HG03175 (cell line): ENCODE measurements around the gene MYOD1.

ENCODE experiments used
- ATAC-seq: cut with Tn5 transposase; IDR thresholded peaks from one replicate; pipeline ENCODE4 v1.9.1; 2021; ENCODE audit warnings: mild to moderate bottlenecking, moderate library complexity; ENCODE audit not compliant: unreplicated experiment

Gene MYOD1

GRCh38 chr11:17700991-17701390 is 18.4 kb upstream of the MYOD1 start:
- ATAC-seq, result no peak

DNA sequence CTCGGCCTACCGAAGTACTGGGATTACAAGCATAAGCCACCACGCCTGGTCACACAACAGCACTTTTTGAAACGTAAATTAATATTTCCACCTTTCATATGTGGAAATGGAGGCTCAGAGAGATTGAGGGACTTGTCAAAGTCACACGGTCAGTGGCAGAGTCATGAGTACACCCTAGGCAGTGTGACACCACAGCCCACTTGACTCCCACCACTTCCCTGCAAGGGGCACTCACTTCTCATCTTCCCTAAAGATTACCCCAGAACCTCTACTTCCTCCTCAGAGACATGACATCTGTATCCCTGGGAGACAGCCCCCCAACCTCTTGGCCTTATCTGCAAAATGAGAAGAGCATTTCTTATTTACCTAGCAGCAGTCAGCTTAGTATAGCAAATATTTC is 16.5 kb upstream of the MYOD1 start:
- no peak for ATAC-seq

DNA sequence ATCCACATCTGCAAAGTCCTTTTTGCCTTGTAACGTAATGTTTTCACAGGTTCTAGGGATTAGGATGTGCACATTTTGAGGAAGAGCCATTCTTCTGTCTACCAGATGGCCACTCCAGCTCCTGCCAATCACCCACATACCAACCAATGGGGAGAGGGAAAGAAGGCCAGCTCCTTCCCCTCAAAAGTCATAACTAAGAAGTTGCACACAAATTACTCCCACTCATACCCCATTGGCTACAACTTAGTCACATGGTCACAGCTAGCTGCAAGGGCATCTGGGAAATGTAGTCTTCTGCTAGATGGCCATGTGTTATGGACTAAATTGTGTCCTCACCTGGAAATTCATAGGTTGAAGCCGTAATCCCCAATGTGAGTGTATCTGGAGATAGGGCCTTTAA is 15.4 kb upstream of the MYOD1 start:
- ATAC-seq, result peak; percentile 50

DNA sequence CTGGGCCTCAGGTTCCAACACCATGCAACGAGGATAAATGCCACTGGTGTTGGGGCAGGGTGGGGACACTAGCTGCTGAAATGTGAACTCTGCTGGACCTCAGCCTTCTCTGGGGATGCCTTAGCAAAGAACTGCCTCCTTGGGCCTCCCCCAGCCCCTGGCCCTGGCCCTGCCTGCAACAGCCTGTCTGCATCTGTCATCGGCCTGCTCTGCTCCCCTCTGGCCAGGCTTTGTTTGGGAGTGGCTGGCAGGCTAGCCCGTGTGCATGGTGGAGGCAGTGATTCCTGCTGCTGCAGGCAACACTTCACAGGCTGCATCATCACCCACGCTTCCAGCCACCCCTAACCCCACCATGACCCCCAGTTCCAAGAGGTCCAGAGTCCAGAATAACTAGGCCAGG is 11.5 kb upstream of the MYOD1 start:
- ATAC-seq, result no peak

DNA sequence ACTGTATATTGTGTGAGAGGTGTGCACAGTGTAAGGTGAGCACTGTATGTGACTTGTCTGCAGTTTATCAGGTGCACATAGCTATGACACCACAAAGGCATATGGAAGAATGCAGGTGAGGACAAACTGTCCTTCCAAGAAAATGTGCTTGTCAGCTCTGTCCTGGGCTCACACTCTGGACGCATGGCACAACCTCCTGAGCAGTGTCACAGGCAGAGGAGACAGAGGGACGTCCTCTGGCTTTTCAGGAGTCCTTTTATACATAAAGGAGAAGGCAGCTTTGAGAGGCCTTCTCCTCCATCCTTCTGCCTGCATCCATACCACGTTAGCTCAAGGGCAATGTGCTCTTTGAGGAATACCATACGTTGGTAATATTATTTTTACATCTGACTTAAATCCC is 7.5 kb upstream of the MYOD1 start:
- ATAC-seq, result no peak

DNA sequence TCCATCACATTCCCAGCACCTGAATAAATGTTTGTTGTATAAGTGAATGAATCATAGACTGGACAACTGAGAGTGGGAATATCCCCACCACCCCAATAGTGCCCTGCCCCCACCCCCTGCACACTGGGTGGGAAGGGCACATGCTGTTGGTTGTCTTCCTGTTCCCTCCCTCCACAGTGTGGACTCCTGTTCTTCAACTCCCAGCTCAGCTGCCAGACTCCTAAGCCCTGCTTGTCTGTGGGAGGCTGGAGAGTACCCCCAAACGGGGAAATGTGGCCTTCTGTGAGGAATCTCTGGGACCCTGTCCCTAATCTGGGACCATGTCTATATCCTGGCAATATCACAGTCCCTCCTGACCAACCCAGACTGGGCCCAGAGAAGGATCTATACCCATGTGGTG is 5.5 kb upstream of the MYOD1 start:
- no peak for ATAC-seq

GRCh38 chr11:17714356-17714854 is 5.0 kb upstream of the MYOD1 start:
- no peak for ATAC-seq

DNA sequence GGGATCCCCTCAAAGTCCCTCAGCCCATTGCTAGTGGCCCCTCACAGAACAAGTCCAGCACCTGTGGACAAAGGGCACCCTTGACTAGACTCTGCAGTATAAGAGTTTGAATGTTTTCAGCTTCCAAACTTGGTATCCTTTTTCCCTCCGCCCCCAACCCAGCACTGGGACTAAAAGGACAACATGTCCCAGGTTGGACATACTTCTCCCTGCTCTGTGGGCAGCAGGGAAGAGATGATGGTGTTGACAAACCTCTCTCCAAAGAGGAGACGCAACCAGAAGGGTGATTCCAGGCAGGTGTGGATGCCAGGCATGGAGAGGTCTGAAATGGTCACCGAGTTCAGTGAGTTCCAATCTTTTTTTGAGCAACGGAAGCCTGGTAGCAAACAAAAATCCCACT is 4.5 kb upstream of the MYOD1 start:
- no peak for ATAC-seq

- no peak for ATAC-seq
Measured at GRCh38 chr11:17716807-17717206, 2.6 kb upstream of the MYOD1 start.

GRCh38 chr11:17718015-17718414 is 1.4 kb upstream of the MYOD1 start:
- ATAC-seq, result no peak

DNA sequence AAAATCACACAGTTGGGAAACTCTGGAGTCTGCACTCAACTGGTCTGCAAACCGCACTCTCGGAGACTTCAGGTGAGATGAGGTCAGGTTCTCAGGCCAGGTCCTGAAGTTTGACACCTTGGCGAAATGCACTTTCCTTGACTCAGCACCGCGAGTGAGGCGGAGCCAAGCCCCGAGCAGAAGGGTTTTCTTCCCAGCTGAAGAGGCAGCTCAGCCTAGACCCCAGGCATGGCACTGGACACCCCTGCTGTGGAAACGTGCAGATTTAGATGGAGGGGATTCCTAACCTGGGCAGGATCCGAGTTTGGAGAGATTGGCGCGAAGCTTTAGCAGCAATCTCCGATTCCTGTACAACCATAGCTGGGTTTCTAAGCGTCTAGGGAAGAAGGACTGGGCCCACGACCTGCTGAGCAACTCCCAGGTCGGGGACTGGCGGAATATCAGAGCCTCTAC is 835 bp upstream of the MYOD1 start:
- no peak for ATAC-seq

- ATAC-seq, result no peak
Measured at GRCh38 chr11:17719938-17720795, 796 bp downstream of the MYOD1 start.

GRCh38 chr11:17720796-17721171 is 1.4 kb downstream of the MYOD1 start:
- no peak for ATAC-seq

- ATAC-seq, result no peak
Measured at GRCh38 chr11:17721242-17721999, 2.0 kb downstream of the MYOD1 start.

DNA sequence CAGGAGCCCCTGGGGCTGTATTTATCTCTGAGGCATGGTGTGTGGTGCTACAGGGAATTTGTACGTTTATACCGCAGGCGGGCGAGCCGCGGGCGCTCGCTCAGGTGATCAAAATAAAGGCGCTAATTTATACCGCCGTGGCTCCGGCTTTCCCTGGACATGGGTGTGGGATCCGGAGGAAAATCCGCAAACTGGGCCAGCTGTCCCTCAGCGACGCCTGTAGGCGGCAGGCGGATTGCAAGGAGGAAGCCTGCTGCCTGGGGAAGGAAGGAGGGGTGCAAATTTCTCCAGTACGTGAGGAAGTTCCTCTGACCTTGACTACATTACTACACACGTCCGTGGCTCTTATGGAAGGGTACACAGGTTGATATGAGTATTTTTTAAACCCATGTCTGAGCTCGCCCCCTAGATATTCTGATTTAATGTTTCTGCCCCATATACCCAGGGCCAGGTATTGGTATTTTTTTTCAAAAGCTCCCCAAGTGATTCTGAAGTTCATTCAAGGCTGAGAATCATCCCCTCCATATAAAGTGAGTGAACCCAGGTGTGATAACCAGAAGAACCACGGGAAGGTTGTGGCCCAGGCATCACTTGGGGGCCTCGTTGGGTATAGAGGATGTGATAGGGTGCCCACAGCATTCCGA is 2.8 kb downstream of the MYOD1 start:
- ATAC-seq, result no peak

DNA sequence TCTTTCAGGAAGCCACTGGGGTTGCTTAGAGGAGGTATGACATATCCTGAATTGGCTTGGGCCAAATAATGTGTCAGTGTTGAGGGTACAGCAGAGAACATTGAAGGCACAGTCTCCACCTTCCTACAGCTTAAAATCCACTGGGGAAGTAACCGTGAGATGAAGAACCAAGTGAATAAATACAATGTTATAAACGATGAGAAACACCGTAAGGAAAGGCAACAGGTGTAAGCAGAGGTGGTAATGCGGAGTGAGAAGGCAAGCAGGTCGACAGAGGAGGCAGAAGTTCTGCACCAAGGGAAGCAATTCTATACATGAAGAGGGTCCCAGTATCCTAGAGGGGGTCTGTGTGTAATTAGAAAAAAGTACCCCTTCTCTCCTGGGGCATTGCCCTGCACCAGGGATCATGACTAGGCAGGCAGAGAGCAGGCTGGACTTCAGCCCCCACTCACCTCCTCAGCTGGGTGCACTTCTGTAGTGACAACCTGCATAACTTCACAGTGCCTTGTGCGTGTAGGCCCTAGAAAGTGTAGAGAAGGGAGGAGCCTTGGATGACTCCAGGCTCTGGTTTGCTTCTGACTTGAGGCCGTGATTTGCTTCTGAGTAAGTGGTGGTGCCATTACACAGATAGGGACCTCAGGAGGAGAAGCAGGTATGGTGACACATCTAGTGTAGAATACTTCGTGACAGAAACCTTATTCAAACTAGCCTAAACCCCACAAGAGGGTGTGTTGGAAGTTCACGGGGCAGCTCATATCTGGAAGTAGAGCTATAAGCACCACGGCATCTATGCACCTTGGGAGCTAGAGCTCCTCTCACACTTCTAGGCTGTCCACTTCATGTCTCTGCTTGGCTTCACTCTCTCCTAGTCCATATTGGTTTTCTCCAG is 4.9 kb downstream of the MYOD1 start:
- no peak for ATAC-seq

- no peak for ATAC-seq
Measured at GRCh38 chr11:17725174-17725573, 5.8 kb downstream of the MYOD1 start.

DNA sequence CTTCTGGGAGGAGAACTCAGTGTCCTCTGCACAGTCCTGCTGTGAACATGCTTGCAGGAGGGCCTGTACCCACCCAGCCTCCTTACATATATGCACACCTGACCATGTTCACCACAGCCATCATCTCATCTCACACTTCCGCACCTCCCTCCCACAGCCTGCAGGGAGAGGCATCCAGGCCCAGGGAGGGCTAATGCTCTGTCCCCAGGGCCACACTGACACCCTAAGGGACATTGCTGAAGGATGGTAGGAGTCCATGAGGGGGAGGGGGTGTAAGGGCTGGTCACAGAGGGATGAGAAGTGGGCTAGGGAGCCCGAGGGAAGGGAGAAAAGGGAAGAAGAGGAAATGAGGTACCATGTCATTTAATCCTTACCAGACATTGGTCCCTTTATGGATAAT is 10.8 kb downstream of the MYOD1 start:
- no peak for ATAC-seq

DNA sequence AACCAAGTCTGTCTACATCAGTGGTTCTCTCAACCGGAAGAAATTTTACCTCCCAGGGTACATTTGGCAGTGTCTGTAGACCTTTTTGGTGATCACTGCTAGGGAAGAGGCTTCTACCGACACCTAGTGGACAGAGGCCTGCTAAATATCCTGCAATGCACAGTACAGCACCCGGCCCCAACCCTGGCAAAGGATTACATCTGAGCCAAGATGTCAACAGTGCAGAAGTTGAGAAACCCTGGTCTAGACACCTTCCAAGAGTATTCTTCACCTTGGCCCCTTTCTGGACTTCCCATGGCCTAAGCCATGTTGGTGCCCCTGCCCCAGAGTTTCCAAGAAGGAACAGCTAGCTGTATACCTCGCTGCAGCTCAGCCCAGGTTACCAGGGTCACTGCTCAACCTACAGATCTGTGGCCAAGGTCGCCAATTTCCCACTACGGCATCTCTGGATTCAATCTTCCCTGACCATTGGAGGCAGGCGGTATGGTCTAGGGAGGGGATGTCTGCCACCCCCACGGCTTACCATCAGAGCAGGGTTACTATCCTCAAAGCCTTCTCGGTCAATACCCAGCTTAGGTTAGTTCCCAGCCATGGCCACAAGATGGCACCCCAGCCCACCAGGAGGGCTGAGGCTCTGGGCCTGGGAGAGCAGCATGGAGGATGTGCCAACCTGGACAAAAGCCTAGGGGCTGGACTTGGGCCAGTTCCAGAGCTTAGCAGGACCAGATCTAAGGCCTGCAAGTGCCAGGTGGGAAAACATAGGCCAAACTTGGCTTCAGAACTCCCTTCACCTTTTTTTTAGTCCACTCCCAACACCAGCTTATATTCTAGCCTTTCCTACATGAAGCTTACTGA is 11.5 kb downstream of the MYOD1 start:
- ATAC-seq, result peak; percentile 68

GRCh38 chr11:17733261-17733660 is 13.9 kb downstream of the MYOD1 start:
- ATAC-seq, result no peak
